Astrocyte (in vitro differentiated cells and primary cell): ENCODE data around the gene MAPK8IP3.

Experiments used
- CTCF ChIP-seq: IDR thresholded peaks from 2 replicates; pipeline ENCODE4 v1.5.1; 2011; ENCODE audit warnings: low read depth, mild to moderate bottlenecking, inconsistent platforms, low read length, moderate library complexity; ENCODE audit not compliant: insufficient read depth
- EZH2 ChIP-seq: IDR thresholded peaks from 2 replicates; pipeline ENCODE4 v1.6.1; 2012; ENCODE audit warnings: mild to moderate bottlenecking, low read length, inconsistent platforms; ENCODE audit not compliant: insufficient read depth

GRCh38 chr16:1741553-1742165, 35.7 kb downstream of the MAPK8IP3 start:
- no peak for TF ChIP-seq CTCF
- TF ChIP-seq EZH2: no peak
